Peyer's patch (tissue), 4 donors: ENCODE results near the gene CDRT15.

ENCODE experiments used
- POLR2A ChIP-seq, 2 donors: fragments of 450-650 bp; IDR thresholded peaks; one replicate each; pipeline ENCODE4 v1.5.1; 2017; ENCODE audit warnings: antibody characterized with exemption in 2 of 2, mild to moderate bottlenecking in 2 of 2, moderate library complexity in 2 of 2
- TF ChIP-seq, protein P1 (sequence below), 6 experiments: fragments of 450-650 bp in 4 of 6; fragments of 200-600 bp in 2 of 6; sonication (generic) in 1 of 6; IDR thresholded peaks; one replicate each; pipeline ENCODE4 v1.5.1; 2017 to 2019; ENCODE audit warnings: antibody characterized with exemption in 6 of 6, mild to moderate bottlenecking in 3 of 6, moderate library complexity in 1 of 6

DNA sequence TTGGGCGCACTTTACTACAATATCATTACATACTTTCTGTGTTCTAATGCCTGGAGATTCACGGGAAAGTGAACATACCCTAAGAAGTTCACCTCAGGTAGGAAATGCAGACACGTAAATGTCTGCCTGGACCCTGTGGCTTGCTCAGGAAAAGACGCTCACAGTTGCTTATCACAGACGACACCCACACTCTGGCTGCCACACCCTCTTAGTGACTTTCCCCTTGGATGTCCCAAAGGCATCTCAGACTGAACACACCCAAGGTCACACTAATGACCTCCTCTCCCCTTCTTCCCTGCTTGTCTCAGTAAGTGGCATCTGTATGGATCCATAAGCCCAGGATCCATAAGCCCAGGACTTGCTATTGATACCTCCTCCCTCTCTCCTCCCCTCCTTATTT is 32.6 kb downstream of the CDRT15 start:
- TF ChIP-seq POLR2A (IDR thresholded peaks at IDR 0.05), result no peak
- TF ChIP-seq, protein P1, sequence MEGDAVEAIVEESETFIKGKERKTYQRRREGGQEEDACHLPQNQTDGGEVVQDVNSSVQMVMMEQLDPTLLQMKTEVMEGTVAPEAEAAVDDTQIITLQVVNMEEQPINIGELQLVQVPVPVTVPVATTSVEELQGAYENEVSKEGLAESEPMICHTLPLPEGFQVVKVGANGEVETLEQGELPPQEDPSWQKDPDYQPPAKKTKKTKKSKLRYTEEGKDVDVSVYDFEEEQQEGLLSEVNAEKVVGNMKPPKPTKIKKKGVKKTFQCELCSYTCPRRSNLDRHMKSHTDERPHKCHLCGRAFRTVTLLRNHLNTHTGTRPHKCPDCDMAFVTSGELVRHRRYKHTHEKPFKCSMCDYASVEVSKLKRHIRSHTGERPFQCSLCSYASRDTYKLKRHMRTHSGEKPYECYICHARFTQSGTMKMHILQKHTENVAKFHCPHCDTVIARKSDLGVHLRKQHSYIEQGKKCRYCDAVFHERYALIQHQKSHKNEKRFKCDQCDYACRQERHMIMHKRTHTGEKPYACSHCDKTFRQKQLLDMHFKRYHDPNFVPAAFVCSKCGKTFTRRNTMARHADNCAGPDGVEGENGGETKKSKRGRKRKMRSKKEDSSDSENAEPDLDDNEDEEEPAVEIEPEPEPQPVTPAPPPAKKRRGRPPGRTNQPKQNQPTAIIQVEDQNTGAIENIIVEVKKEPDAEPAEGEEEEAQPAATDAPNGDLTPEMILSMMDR (IDR thresholded peaks at IDR 0.05), result no peak
